GM19035 (cell line): ENCODE results near the gene GRK6.
A peak's percentile ranks its signal among the peaks of the same experiment; 100 is the strongest.

Experiments
- ATAC-seq: cut with Tn5 transposase; IDR thresholded peaks from one replicate; pipeline ENCODE4 v1.9.1; 2021; ENCODE audit not compliant: unreplicated experiment

The GRK6 gene

GRCh38 chr5:177425801-177426565 lies 493 bp upstream of the GRK6 start:
- ATAC-seq: peak; percentile 75

DNA sequence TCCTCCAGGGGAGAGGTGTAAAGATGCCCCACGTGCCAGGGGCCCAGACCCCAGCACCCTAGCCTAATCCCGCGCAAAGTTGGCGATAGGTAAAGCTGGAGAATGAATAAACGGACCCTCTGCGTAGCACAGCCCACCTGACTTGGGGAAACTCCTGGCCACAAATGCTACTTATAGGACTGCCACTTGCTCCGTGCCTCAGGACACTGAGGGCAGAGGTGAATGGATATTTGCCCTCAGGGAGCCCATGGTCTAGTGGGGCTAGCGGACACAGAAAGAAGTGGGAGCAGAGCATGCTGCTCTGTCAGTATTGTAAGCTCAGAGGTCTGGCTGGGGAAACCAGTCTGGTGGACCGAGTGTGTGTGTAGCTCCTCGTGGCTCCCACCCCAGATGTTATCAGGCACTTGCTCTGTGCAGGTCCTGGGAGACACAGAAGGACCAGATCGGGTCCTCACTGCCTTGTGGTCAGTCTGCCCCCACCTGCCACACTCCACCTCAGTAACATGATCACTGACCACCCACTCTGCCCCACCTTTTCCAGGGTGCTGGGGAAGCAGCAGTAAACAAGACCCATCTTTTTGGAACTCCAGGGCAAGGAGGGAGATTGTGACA lies 841 bp downstream of the GRK6 start:
- ATAC-seq: no peak

- no peak for ATAC-seq
Measured at GRCh38 chr5:177427919-177428573, 1.6 kb downstream of the GRK6 start.

DNA sequence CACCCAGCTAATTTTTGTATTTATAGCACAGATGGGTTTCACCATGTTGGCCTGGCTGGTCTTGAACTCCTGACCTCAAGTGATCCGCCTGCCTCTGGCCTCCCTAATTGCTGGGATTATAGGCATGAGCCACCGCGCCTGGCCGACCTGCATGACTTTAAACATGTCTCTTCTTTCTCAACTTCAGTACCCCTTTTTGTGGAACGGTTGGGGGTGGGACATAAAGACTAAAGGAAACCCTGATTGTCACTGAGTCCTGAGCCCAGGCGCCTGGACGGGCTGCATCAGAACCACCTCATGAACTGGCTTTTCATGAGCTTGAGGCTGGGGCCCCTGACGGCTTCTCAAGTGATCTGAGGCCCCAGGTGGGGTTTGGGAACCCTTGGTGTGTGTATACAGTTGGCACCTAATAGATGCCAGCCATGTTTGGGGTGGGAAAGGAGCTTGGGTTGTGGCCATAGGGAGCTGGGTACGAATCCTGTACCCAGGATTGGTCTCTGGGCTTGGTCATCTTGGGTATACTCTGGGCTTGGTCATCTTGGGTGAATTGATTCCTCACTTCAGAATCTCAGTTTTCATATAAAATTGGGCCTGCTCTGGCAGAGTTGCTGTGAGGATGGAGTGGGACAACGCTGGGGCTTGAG lies 2.2 kb downstream of the GRK6 start:
- ATAC-seq: no peak

GRCh38 chr5:177429248-177430040 lies 3.0 kb downstream of the GRK6 start:
- no peak for ATAC-seq

DNA sequence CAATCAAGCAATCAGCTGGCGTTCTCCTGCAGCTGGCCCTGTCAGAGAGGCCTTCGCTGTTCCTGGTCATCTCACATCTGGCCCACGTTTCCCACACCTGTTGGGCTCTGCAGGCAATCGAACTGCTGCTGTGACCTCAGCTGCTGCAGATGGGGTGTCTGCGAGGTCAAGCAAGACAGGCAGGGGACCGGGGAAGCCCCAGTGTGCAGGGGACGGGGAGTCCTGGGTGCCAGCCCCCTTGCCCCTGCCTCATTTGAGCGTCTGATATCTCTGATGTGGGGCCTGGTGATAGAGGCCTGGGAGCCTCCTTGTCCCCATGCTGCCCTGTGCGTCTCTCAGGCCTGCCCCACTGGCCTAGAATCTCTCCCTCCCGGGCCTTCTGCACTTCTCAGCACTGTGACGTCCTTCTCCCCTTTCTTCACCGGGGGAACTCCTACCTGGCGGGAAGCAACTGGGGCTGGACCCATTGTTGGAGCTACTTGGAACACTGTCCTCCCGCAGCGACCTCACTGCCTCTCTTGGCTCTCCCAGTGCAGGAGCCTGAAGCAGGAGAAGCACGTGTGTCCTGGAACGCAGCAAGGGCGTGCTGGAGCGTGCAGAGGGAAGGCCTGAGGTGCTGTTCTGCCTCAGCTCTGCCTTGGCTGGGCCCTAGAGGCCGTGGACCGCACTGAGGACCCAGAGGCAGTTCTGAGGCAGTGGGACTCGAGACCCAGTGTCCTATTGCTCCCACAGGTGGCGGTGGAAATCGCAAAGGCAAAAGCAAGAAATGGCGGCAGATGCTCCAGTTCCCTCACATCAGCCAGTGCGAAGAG lies 3.9 kb downstream of the GRK6 start:
- ATAC-seq: no peak

DNA sequence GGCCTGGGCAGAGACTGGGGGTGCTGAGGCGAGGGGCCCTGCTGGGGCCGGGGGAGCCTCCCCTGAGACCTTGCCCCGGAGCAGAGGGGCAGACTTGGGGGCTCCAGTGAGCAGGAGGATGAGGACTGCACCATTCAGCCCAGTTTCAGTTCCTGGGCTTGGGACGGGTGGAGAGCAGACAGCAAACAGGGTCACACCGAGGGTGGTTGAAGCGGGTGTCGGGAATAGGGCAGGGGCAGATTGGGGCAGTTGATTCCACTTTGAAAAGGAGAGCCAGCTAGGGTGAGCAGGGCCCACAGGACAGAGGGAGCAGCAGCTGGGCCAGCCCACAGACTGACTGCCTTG lies 4.5 kb downstream of the GRK6 start:
- ATAC-seq: no peak

GRCh38 chr5:177431317-177432142 lies 5.1 kb downstream of the GRK6 start:
- ATAC-seq: peak; percentile 38

- no peak for ATAC-seq
Measured at GRCh38 chr5:177432143-177432838, 5.8 kb downstream of the GRK6 start.

DNA sequence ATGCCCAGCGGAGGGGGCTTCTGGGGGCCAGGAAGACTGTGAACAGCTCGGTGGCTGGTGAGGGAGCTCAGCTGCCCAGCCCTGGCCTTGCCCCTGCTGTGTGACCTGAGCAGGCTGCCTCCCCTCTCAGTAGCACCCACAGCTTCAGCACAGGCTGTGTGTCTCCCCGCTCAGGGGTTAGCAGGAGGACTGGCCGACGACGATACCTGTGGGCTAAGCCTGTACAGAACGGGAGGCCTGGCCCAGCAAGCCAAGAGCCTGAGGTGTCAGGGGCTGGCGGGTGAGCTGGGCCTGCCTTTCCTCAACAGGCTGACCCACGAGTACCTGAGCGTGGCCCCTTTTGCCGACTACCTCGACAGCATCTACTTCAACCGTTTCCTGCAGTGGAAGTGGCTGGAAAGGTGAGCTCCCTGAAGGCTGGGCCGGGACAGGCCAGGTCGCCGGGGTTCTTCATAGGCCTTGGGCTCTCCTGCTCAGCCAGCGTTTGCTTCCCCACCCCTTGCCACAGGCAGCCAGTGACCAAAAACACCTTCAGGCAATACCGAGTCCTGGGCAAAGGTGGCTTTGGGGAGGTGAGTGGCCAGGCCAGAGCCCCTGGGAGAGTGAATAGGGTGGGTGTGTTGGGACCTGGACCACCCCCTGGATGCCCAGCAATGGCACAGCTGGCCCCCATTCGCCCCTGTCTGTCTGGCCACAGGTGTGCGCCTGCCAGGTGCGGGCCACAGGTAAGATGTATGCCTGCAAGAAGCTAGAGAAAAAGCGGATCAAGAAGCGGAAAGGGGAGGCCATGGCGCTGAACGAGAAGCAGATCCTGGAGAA lies 6.6 kb downstream of the GRK6 start:
- ATAC-seq: no peak

GRCh38 chr5:177433658-177434217 lies 7.3 kb downstream of the GRK6 start:
- no peak for ATAC-seq

- no peak for ATAC-seq
Measured at GRCh38 chr5:177434437-177434836, 8.0 kb downstream of the GRK6 start.

DNA sequence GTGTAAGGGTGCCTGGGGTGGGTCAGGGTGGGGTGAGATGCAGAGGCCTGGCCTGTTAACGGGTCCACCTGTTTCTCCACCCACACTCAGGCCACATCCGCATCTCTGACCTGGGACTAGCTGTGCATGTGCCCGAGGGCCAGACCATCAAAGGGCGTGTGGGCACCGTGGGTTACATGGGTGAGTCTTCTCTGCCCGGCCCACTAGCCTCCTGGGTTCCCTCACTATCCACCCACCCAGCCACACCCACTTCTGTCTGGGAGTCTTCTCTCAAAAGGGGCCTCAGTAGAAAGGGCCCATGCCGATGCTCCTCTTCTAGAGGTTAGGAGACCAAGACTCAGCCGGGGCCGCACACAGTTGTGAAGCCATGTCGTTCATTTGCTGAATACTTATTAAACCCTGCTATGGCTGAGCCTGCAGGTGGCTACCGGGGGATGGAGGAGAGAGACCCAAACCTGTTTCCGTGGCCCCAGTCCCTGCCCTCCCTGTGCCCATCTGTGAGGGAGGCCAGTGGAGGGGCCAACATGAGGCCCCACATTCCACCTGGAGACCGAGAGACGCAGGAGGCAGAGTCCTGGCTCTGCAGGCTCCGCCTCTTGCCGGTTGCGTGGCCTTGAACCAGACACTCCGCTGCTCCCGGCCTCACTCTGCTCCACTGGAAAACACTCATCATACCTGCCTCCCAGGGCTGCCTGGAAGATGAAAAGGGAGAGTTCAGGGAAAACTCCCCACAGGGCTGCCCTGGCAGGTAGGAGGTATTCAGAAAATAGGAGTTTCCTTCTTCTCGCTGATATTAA lies 8.7 kb downstream of the GRK6 start:
- no peak for ATAC-seq

- ATAC-seq: no peak
Measured at GRCh38 chr5:177435847-177436536, 9.5 kb downstream of the GRK6 start.

- ATAC-seq: no peak
Measured at GRCh38 chr5:177437623-177438022, 11.1 kb downstream of the GRK6 start.

- no peak for ATAC-seq
Measured at GRCh38 chr5:177438468-177438867, 12.0 kb downstream of the GRK6 start.
